Hematopoietic multipotent progenitor cell (in vitro differentiated cells): Measurements from ENCODE around the gene TGFBR3. TPM values are rescaled to one million over a fixed set of nuclear protein-coding genes. Genes with fewer than 3 reads are reported as not detected.

ENCODE experiments used
- DNase-seq, 3 donors: peaks; one replicate each; pipeline ENCODE4 v3.0.0-alpha.2; 2011 to 2015; ENCODE audit warnings: low read depth in 2 of 3, low spot score in 2 of 3
- total RNA-seq: library from RNA; depleted of rRNA; stranded (reverse); fragments of >200 nt; gene quantifications from one replicate; pipeline ENCODE4 v1.2.3, GENCODE V29; 2012

Gene TGFBR3
- total RNA-seq, 1 donor, result 0.27 TPM

- DNase-seq, result no peak
Observed at GRCh38 chr1:91783423-91784170, 102.4 kb downstream of the TGFBR3 start.

DNA sequence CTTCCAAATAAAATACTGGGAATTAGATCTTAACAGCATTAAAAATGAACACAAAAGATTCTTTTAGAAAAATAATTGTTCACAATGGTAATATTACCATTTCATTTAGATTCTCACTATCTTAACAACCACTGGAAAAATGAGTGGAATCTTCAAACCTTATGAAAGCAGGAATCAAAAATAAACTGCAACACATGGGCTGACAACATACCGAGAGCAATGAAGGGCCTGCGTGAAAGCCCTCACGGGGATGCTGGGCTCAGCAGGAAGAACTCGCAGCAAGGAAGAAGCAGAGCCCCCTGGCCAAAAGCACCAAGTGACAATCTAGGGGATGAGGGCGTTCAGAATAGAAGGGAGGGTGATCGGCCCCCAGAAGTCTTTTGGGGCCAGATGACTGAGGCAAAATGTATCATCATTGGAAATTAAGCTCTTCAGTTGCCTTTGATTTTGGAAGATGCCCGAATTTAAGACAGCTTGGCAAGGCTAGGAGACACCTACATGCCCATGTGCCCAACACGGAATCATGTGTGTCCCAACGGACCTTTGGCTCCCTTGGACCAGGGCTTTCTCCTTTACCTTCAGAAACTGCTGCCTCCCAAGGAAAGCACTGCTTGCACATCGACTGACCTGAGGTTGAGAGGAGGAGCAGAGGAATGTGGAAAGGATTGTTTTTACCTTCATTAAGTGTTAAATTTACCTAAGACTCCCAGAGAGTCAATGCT is 103.9 kb downstream of the TGFBR3 start:
- DNase-seq, result no peak

DNA sequence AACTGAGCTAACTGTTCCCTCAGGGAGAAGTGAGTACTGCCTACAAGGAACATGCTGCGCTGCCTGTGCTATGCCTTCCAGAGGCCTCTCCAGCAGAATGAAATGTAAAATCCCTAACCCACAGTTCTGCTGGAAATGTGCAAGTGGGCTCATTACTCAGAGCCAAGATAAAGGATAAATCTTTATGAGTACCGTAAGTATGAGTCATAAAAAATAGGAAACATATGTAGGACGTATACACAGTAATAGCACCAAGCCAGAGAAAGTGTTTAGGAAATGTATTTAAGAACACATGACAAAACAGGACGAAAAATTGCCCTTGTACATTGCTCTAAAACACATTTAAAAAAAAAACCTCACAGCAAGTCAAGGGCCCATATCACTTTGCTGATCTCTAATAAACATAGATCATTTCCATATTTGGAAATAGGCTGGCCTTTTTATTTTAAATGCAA is 104.6 kb downstream of the TGFBR3 start:
- DNase-seq, result no peak

GRCh38 chr1:91779548-91780021 is 106.4 kb downstream of the TGFBR3 start:
- DNase-seq, result no peak

GRCh38 chr1:91778964-91779363 is 107.0 kb downstream of the TGFBR3 start:
- DNase-seq, result no peak

GRCh38 chr1:91777630-91778300 is 108.2 kb downstream of the TGFBR3 start:
- DNase-seq, result no peak

DNA sequence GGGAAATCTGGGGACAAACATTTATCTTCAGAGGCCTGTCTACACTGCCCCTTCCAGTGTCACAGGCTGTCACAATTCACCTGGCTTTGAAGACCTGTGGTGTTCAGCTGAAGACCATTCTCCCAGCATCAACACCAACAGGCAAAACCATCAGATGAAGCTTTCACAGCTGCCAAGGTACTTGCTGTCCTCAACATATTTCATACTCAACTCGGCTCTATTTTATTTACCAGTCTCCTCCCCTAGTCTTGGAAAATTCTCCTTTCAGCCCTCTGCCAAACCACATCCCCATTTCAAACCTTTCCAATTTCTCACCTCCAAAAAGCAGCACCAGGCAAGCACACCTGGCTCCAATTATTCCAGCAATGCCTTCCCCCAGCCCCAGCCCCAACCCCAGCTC is 108.8 kb downstream of the TGFBR3 start:
- no peak for DNase-seq

GRCh38 chr1:91776068-91776794 is 109.7 kb downstream of the TGFBR3 start:
- DNase-seq, result no peak

DNA sequence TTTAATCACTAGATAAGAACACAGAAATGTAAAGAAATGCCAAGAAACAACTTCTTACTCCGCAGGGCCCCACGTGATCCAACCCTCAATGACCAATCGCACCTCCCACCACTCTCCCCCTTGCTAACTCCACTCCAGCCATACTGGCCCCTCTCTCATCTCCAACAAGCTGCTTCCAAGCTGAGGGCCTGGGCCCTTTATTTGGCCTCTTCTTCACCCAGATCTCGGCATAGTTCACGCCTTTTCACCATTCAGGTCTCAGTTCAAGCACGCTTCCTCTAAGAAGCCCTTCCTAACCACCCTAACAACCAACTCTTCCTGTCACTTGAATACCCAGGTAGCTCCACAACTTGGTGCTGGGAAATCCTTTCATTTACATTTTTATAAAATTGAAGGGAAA is 110.7 kb downstream of the TGFBR3 start:
- DNase-seq, result no peak

- DNase-seq, result no peak
Observed at GRCh38 chr1:91774520-91775203, 111.3 kb downstream of the TGFBR3 start.

DNA sequence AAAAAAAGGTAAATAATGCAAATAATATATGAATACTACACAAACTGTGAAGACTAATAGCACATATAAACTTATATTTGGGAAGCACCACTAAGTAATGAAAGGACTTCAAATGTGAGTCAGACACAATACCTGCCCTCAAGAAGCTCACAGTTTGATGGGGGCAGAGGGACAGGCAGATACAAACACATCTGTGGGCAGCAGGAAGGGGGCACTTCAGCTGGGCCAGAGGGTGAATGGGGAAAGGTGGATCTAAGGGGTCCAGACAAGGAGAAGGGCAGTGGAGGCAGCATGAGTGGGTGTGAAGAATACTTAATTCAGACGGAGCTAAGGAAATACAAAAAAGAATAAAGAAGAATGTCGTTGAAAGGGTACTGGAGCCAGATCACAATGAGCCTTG is 114.2 kb downstream of the TGFBR3 start:
- no peak for DNase-seq

DNA sequence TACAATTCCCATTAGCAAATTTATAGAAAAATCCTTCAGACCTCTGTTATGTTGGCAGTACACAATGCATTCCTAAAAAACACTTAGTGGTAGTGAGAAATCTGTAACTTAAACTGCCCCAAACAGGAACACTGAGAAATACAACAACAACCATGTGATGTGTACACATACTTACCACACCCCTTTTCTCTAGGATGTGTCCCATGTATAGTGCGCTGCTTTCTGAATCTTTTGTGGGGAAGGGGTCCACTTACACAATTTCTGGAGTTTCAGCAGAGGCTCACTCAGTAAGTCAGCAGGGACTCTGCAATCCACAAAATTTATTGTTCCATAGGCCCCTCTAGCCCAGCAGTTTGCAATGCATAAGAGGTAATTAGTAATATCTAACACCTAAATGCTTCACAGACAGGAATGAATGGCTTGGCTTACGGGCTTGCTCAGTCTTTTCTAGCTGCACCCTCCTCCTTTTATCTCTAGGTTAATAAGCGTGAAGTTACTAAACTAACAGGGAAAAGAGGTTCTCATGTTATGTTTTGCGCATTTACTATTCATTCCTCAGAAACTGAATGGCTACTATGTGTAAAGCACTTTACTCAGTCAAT is 115.2 kb downstream of the TGFBR3 start:
- DNase-seq, result no peak

GRCh38 chr1:91769742-91770141 is 116.2 kb downstream of the TGFBR3 start:
- DNase-seq, result no peak

GRCh38 chr1:91768786-91769725 is 116.9 kb downstream of the TGFBR3 start:
- no peak for DNase-seq

GRCh38 chr1:91768120-91768519 is 117.8 kb downstream of the TGFBR3 start:
- DNase-seq, result no peak

DNA sequence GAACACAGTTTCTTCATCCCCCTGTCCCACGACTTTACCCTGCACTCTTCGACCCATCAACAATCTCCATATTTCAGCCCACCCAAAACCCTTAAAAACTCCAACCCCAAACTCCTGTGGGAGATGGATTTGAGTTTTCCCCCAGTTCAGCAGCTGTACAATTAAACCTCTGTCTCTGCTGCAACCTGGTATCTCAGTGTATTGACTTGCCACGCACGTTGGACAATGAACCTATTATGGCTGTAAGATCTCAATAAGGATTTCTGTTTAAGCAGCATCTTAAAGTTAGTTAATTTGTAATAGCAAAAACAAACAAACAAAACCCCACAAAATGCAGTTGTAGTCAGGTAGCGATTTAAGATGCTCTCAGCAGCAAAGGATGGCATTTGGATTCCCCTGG is 119.1 kb downstream of the TGFBR3 start:
- no peak for DNase-seq

DNA sequence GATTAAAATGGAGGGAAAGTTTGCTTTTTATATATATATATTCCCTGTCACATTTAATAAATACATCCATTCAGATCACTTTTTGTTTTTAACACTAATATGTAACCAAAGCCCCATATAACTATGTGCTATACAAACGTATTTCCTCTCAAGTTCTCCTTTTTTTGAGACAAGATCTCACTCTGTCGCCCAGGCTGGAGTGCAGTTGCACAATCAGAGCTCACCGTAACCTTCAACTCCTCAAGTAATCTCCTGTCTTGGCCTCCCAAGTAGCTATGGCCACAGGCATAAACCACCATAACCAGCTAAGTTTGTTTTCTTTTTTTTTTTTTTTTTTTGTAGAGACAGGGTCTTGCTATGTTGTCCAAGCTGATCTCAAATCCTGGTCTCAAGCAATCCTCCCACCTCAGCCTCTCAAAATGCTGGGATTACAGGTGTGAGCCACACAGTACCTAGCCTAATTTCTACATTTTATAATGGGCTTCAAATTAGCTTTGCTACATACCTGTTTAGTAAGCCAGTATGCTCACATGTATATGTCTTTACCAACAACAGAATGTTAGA is 120.0 kb downstream of the TGFBR3 start:
- peak in 1 of 3 donors; percentile 16 for DNase-seq

GRCh38 chr1:91765293-91765692 is 120.7 kb downstream of the TGFBR3 start:
- no peak for DNase-seq
